H9 (cell line): ENCODE data around the gene TMEM98. TPM values are rescaled to one million over a fixed set of nuclear protein-coding genes. Genes with fewer than 3 reads are reported as not detected.

Source experiments
- DNase-seq: peaks from one replicate; pipeline ENCODE4 v3.0.0-alpha.2; 2017
- H2AFZ ChIP-seq: one replicate; pipeline ENCODE4 v1.6.1; 2013; ENCODE audit warnings: mild to moderate bottlenecking, low read length, control low read depth, moderate library complexity
- H2AK5ac ChIP-seq: 2 replicates; pipeline ENCODE4 v1.6.1; 2013; ENCODE audit warnings: low read length, control low read depth, mixed read lengths; ENCODE audit not compliant: insufficient read length
- H2BK120ac ChIP-seq: one replicate; pipeline ENCODE4 v1.6.1; 2013; ENCODE audit warnings: low read depth, mild to moderate bottlenecking, low read length, control low read depth, inconsistent platforms; ENCODE audit not compliant: poor library complexity, severe bottlenecking
- H2BK12ac ChIP-seq: 2 replicates; pipeline ENCODE4 v1.6.1; 2013; ENCODE audit warnings: low read length, control low read depth, mixed read lengths, low read depth; ENCODE audit not compliant: insufficient read length
- H2BK15ac ChIP-seq: 2 replicates; pipeline ENCODE4 v1.6.1; 2013; ENCODE audit warnings: low read depth, low read length, control low read depth
- H2BK20ac ChIP-seq: one replicate; pipeline ENCODE4 v1.6.1; 2013; ENCODE audit warnings: low read depth, mild to moderate bottlenecking, low read length, control low read depth, inconsistent platforms; ENCODE audit not compliant: poor library complexity, severe bottlenecking
- H2BK5ac ChIP-seq: 2 replicates; pipeline ENCODE4 v1.6.1; 2013; ENCODE audit warnings: low read length, control low read depth, mixed read lengths; ENCODE audit not compliant: insufficient read length
- H3K14ac ChIP-seq: 2 replicates; pipeline ENCODE4 v1.6.1; 2013; ENCODE audit warnings: low read length, control low read depth; ENCODE audit not compliant: insufficient read depth
- H3K18ac ChIP-seq: 2 replicates; pipeline ENCODE4 v1.6.1; 2013; ENCODE audit warnings: low read depth, mild to moderate bottlenecking, mixed read lengths, low read length, control low read depth; ENCODE audit not compliant: insufficient read length
- H3K23ac ChIP-seq: 2 replicates; pipeline ENCODE4 v1.6.1; 2013; ENCODE audit warnings: low read length, control low read depth, mixed read lengths, low read depth; ENCODE audit not compliant: insufficient read length
- H3K23me2 ChIP-seq: 2 replicates; pipeline ENCODE4 v1.6.1; 2013; ENCODE audit warnings: low read depth, mild to moderate bottlenecking, mixed read lengths, low read length, control low read depth; ENCODE audit not compliant: insufficient read length, poor library complexity, severe bottlenecking
- H3K27ac ChIP-seq: 2 replicates; pipeline ENCODE4 v1.5.1; 2013; ENCODE audit warnings: low read length, control low read depth, mixed read lengths, low read depth; ENCODE audit not compliant: insufficient read length
- H3K27me3 ChIP-seq: 2 replicates; pipeline ENCODE4 v1.6.1; 2013; ENCODE audit warnings: low read length, control low read depth, inconsistent platforms; ENCODE audit not compliant: insufficient read depth
- H3K4ac ChIP-seq: 2 replicates; pipeline ENCODE4 v1.6.1; 2013; ENCODE audit warnings: low read depth, mild to moderate bottlenecking, control low read depth, inconsistent platforms, low read length, moderate library complexity
- H3K4me1 ChIP-seq: 2 replicates; pipeline ENCODE4 v1.6.1; 2013; ENCODE audit warnings: low read length, control low read depth, inconsistent platforms; ENCODE audit not compliant: insufficient read depth
- H3K4me2 ChIP-seq: 2 replicates; pipeline ENCODE4 v1.6.1; 2013; ENCODE audit warnings: low read length, control low read depth, mixed read lengths; ENCODE audit not compliant: insufficient read length, insufficient read depth
- H3K56ac ChIP-seq: 2 replicates; pipeline ENCODE4 v1.6.1; 2013; ENCODE audit warnings: low read depth, mild to moderate bottlenecking, mixed read lengths, low read length, control low read depth; ENCODE audit not compliant: insufficient read length
- H3K79me1 ChIP-seq: 2 replicates; pipeline ENCODE4 v1.6.1; 2013; ENCODE audit warnings: low read depth, mild to moderate bottlenecking, moderate library complexity, low read length, control low read depth, inconsistent platforms; ENCODE audit not compliant: insufficient read depth, poor library complexity, severe bottlenecking
- H3K79me2 ChIP-seq: 2 replicates; pipeline ENCODE4 v1.6.1; 2013; ENCODE audit warnings: low read length, control low read depth, inconsistent platforms; ENCODE audit not compliant: insufficient read depth
- H3K9ac ChIP-seq: 2 replicates; pipeline ENCODE4 v1.6.1; 2013; ENCODE audit warnings: low read length, control low read depth, mixed read lengths; ENCODE audit not compliant: insufficient read length; ENCODE audit errors: extremely low read depth
- H3K9me3 ChIP-seq: one replicate; pipeline ENCODE4 v1.6.1; 2013; ENCODE audit warnings: low read depth, low read length, inconsistent platforms; ENCODE audit not compliant: control insufficient read depth
- H3T11ph ChIP-seq: one replicate; pipeline ENCODE4 v1.6.1; 2013; ENCODE audit warnings: mild to moderate bottlenecking, low read length, control low read depth, inconsistent platforms
- H4K20me1 ChIP-seq: one replicate; pipeline ENCODE4 v1.6.1; 2013; ENCODE audit not compliant: control insufficient read depth, insufficient read length, insufficient read depth
- H4K5ac ChIP-seq: 2 replicates; pipeline ENCODE4 v1.6.1; 2013; ENCODE audit warnings: low read depth, mild to moderate bottlenecking, mixed read lengths, low read length, control low read depth; ENCODE audit not compliant: insufficient read length
- H4K8ac ChIP-seq: replicated peaks from 2 replicates; pipeline ENCODE4 v1.6.1; 2013; ENCODE audit warnings: low read length, control low read depth, mixed read lengths, low read depth; ENCODE audit not compliant: insufficient read length
- H4K91ac ChIP-seq: 2 replicates; pipeline ENCODE4 v1.6.1; 2013; ENCODE audit warnings: low read depth, mild to moderate bottlenecking, moderate library complexity, mixed read lengths, low read length, control low read depth; ENCODE audit not compliant: insufficient read length
- H3K27ac Mint-ChIP-seq, 3 experiments: 2 replicates in 2 of 3; 3 replicates in 1 of 3; pipeline ENCODE4 v1.8.0; 2020 to 2021; ENCODE audit warnings: mixed read lengths in 3 of 3, mild to moderate bottlenecking in 1 of 3, moderate library complexity in 1 of 3
- H3K27me3 Mint-ChIP-seq: 2 replicates; pipeline ENCODE4 v1.8.0; 2021; ENCODE audit warnings: low read depth, mild to moderate bottlenecking, moderate library complexity, mixed read lengths
- H3K36me3 Mint-ChIP-seq, 3 experiments: 2 replicates in 2 of 3; 3 replicates in 1 of 3; pipeline ENCODE4 v1.8.0; 2020 to 2021; ENCODE audit warnings: low read depth in 3 of 3, mixed read lengths in 3 of 3; ENCODE audit not compliant: insufficient read depth in 1 of 3
- H3K4me1 Mint-ChIP-seq, 2 experiments: 2 replicates each; pipeline ENCODE4 v1.8.0; 2020; ENCODE audit warnings: mixed read lengths in 2 of 2
- H3K4me3 Mint-ChIP-seq, 2 experiments: 2 replicates in 1 of 2; 3 replicates in 1 of 2; pipeline ENCODE4 v1.8.0; 2020 to 2021; ENCODE audit warnings: mild to moderate bottlenecking in 2 of 2, mixed read lengths in 2 of 2, moderate library complexity in 1 of 2
- H3K9me3 Mint-ChIP-seq, 2 experiments: 2 replicates in 1 of 2; 3 replicates in 1 of 2; pipeline ENCODE4 v1.8.0; 2020; ENCODE audit warnings: mild to moderate bottlenecking in 2 of 2, mixed read lengths in 2 of 2, moderate library complexity in 1 of 2
- CTCF ChIP-seq: fragments of 200-600 bp; sonication (generic); conservative IDR thresholded peaks from 3 replicates; pipeline ENCODE4 v1.8.0; 2021; ENCODE audit warnings: antibody characterized with exemption, mild to moderate bottlenecking
- WGBS: extraction: QIAGEN DNeasy Blood & Tissue Kit; methylation state at CpG from one replicate; pipeline ENCODE4 v1.1.7; 2013; ENCODE audit warnings: missing lambda C conversion rate, low lambda C conversion rate, mixed read lengths; ENCODE audit not compliant: insufficient read length; ENCODE audit errors: extremely low coverage; 5-methylcytosine and 5-hydroxymethylcytosine counted together
- total RNA-seq: library from RNA; stranded (reverse); gene quantifications from 2 replicates; pipeline ENCODE4 v1.2.1, GENCODE V29; 2021

Gene TMEM98
- total RNA-seq, 1 experiment from 2014 or later = 78.4 TPM

- Histone ChIP-seq H2BK5ac (no peak overlapping the region), H3K4me1 (peaks cover 4% of the 10 kb centered on the region; the same call in 1 of the 2 replicates), H2BK15ac (no peak overlapping the region), H3K79me2 (no peaks in the 10 kb centered on the region), H3K9me3 (no peaks in the 10 kb centered on the region), H3K14ac (no peak overlapping the region), H3K23me2 (no peaks in the 10 kb centered on the region), H3T11ph (no peak overlapping the region), H3K4ac (no peak overlapping the region), H2BK20ac (no peak overlapping the region), H3K9ac (no peak overlapping the region), H3K18ac (no peak overlapping the region), H2AFZ (no peak overlapping the region), H4K91ac (no peak overlapping the region), H3K23ac (no peak overlapping the region), H3K27ac (no peak overlapping the region), H3K56ac (no peak overlapping the region), H2AK5ac (no peak overlapping the region), H3K27me3 (no peaks in the 10 kb centered on the region), H2BK12ac (no peak overlapping the region), H4K5ac (no peak overlapping the region), H4K20me1 (no peaks in the 10 kb centered on the region), H3K79me1 (no peaks in the 10 kb centered on the region), H4K8ac (no peak overlapping the region), H3K4me2 (no peak overlapping the region), H2BK120ac (no peak overlapping the region)
- peaks cover 0 to 8% of the 10 kb centered on the region in 2 experiments; a peak in 3 of 5 replicates for H3K9me3 Mint-ChIP-seq
- TF ChIP-seq CTCF = no peak
- H3K27ac Mint-ChIP-seq = no peak overlapping the region
- H3K27me3 Mint-ChIP-seq = no peaks in the 10 kb centered on the region
- no CpG with 5 or more reads among the region's 8 CpGs for WGBS
- H3K4me1 Mint-ChIP-seq = peaks cover 15 to 20% of the 10 kb centered on the region in 2 experiments
- H3K36me3 Mint-ChIP-seq = peaks cover 0 to 3% (median 0%) of the 10 kb centered on the region in 3 experiments; a peak in 2 of 7 replicates
- no peak for DNase-seq
- H3K4me3 Mint-ChIP-seq = no peak overlapping the region
These were observed 7.7 kb upstream of the TMEM98 start for GRCh38 chr17:32920293-32920692.
